ENCODE data around the gene SLC25A1.

Gene SLC25A1

GRCh38 chr22:19134176-19134831 is 44.2 kb downstream of the SLC25A1 start:
- no peak for DNase-seq (ENCODE audit: low read depth)
- TF ChIP-seq CTCF (conservative IDR thresholded peaks at IDR 0.05; ENCODE audit: low read depth, low read length), result no peak
- H3K4me3 ChIP-seq (ENCODE audit: low read length), result no peak overlapping the region

DNA sequence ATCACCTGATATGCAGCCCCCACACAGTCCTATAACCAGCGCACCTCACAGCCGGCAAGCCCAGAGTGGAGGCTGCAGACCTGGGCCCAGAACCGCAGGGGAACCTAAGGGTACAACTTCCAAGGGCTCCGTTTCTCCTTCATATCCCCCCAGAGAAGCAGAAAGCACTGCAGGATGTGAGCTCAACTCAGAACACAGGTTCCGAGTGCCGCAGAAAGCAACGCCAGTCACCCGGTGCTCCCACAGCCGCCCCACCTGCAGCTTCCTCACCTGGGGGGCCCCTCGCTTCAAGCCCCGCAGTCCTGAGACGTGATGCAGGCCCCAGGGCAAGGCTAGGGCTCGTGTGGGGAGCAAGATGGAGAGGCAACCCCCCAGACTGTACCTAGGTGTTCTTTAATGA is 45.0 kb downstream of the SLC25A1 start:
- DNase-seq (ENCODE audit: low read depth), result no peak
- no peak for TF ChIP-seq CTCF (conservative IDR thresholded peaks at IDR 0.05; ENCODE audit: low read depth, low read length)

GRCh38 chr22:19132693-19133400 is 45.7 kb downstream of the SLC25A1 start:
- TF ChIP-seq CTCF (conservative IDR thresholded peaks at IDR 0.05; ENCODE audit: low read depth, low read length), result no peak
- no peak for DNase-seq (ENCODE audit: low read depth)
- H3K4me3 ChIP-seq (ENCODE audit: low read length), result no peak overlapping the region

More for the DNA sequence above, 45.0 kb downstream of the SLC25A1 start:
- H3K4me3 ChIP-seq (ENCODE audit: low read length), result no peak overlapping the region

DNA sequence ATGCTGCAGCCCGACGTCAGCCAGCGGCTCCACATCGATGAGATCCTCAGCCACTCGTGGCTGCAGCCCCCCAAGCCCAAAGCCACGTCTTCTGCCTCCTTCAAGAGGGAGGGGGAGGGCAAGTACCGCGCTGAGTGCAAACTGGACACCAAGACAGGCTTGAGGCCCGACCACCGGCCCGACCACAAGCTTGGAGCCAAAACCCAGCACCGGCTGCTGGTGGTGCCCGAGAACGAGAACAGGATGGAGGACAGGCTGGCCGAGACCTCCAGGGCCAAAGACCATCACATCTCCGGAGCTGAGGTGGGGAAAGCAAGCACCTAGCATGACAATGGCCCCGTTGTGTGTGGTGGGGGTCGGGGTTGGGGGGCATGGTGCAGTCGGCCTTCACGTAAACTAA is 46.4 kb downstream of the SLC25A1 start:
- TF ChIP-seq CTCF (conservative IDR thresholded peaks at IDR 0.05; ENCODE audit: low read depth, low read length), result no peak
- no peak for DNase-seq (ENCODE audit: low read depth)

GRCh38 chr22:19131685-19132015 is 46.9 kb downstream of the SLC25A1 start:
- no peak overlapping the region for H3K4me3 ChIP-seq (ENCODE audit: low read length)
- TF ChIP-seq CTCF (conservative IDR thresholded peaks at IDR 0.05; ENCODE audit: low read depth, low read length), result no peak
- no peak for DNase-seq (ENCODE audit: low read depth)

More for the DNA sequence above, 46.4 kb downstream of the SLC25A1 start:
- H3K4me3 ChIP-seq (ENCODE audit: low read length), result no peak overlapping the region

DNA sequence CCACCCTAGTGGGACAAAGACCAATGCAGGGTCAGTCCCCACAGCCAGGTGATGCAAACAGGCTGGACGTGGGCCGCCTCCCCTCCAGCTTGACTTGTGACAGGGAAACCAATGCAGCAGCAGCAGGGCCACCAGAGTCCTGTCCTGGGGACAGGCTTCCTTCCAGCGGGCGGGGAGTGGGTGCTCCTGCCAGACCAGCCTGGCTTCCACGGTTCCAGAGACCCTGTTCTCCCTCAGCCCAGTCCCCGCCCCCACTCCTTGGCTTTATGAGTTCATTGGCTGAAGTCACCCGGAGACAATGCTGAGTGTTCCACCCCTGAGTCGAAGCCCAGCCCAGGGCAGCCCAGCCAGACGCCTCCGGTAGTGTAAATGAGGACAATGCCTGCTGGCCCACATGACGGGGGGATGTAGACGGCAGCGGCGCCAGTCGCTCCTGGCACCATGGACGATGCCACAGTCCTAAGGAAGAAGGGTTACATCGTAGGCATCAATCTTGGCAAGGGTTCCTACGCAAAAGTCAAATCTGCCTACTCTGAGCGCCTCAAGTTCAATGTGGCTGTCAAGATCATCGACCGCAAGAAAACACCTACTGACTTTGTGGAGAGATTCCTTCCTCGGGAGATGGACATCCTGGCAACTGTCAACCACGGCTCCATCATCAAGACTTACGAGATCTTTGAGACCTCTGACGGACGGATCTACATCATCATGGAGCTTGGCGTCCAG is 47.4 kb downstream of the SLC25A1 start, which contains the start of gene TSSK2:
TSSK2 (plus strand) TSS at position 350 of the 726 bp plus-strand sequence; CDS start at position 442, 92 bp downstream.
- TF ChIP-seq CTCF (conservative IDR thresholded peaks at IDR 0.05; ENCODE audit: low read depth, low read length), result no peak
- no peak for DNase-seq (ENCODE audit: low read depth)
- no peak within 1 kb of the TSS for H3K4me3 ChIP-seq (ENCODE audit: low read length)

All from retinal pigment epithelial cell (primary cell).